SJSA1 (cell line): Measurements from ENCODE around the gene FAM107B. TPM values are rescaled to one million over a fixed set of nuclear protein-coding genes. Genes with fewer than 3 reads are reported as not detected.
A peak's percentile ranks its signal among the peaks of the same experiment; 100 is the strongest.

Experiments
- DNase-seq, 2 experiments: peaks; one replicate each; pipeline ENCODE4 v3.0.0-alpha.2; 2015 to 2020; ENCODE audit warnings: low spot score in 2 of 2, low read depth in 1 of 2
- H3K27ac ChIP-seq: fragments of 250-450 bp; sonication (Bioruptor Pico); 2 replicates; pipeline ENCODE4 v1.5.1; 2020; ENCODE audit warnings: mild to moderate bottlenecking, moderate library complexity
- H3K27me3 ChIP-seq: fragments of 250-450 bp; sonication (Bioruptor Pico); replicated peaks from 2 replicates; pipeline ENCODE4 v1.5.1; 2020; ENCODE audit warnings: mild to moderate bottlenecking, moderate library complexity
- H3K36me3 ChIP-seq: fragments of 250-450 bp; sonication (Bioruptor Pico); 2 replicates; pipeline ENCODE4 v1.5.1; 2020; ENCODE audit warnings: mild to moderate bottlenecking
- H3K4me1 ChIP-seq: fragments of 250-450 bp; sonication (Bioruptor Pico); replicated peaks from 2 replicates; pipeline ENCODE4 v1.6.1; 2021; ENCODE audit warnings: mild to moderate bottlenecking
- H3K4me3 ChIP-seq: fragments of 250-450 bp; sonication (Bioruptor Pico); 2 replicates; pipeline ENCODE4 v1.5.1; 2020; ENCODE audit warnings: mild to moderate bottlenecking
- H3K9me3 ChIP-seq: fragments of 250-450 bp; sonication (Bioruptor Pico); replicated peaks from 2 replicates; pipeline ENCODE4 v1.5.1; 2020; ENCODE audit warnings: mild to moderate bottlenecking
- total RNA-seq: library from RNA; depleted of rRNA; stranded (reverse); fragments of >200 nt; shearing (Covaris generic); gene quantifications from 2 replicates; pipeline ENCODE4 v1.2.3, GENCODE V29; 2014

Gene FAM107B
- total RNA-seq, 1 experiment from 2014 or later: 31.9 TPM

DNA sequence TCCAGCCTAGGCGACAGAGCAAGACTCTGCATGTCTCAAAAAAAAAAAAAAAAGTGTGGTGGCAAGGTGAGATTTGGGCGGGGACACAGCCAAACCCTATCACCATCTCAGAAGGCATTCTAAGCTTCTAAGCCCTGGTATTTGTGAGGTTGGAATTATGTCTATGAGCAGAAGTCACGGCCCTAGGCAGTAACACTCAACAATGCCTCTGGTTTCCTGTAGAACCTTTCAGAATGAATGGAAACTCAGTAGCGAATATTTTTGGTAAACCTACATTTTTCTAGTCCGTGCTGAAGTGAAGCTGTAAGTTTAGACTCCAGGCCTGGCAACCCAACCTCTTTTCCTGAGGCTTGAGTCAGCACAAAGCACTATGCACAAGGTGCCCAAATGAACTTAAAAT, 88.3 kb downstream of the FAM107B start:
- no peak overlapping the region for H3K27ac ChIP-seq
- DNase-seq: no peak

DNA sequence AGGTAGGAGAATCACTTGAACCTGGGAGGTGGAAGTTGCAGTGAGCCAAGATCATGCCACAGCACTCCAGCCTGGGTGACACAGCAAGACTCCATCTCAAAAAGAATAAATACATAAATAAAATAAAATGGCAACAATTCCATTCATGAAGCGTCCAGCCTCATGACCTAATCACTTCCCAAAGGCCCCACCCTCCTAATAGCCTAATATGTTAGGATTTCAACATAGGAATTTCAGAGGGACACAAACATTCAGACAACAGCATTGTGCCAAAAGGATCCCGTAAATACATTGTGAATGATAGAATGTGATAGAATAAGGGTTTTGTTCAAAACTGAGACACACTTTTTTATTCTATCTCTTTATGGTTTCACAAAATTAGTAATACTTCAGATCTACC, 90.3 kb downstream of the FAM107B start:
- Histone ChIP-seq H3K27ac (no peak overlapping the region), H3K4me3 (no peak overlapping the region), H3K4me1 (peaks cover 13% of the 10 kb centered on the region), H3K27me3 (no peaks in the 10 kb centered on the region), H3K36me3 (no peaks in the 10 kb centered on the region), H3K9me3 (no peaks in the 10 kb centered on the region)
- DNase-seq: no peak

More for the DNA sequence above, 88.3 kb downstream of the FAM107B start:
- H3K4me3 ChIP-seq: no peak overlapping the region
- peaks cover 13% of the 10 kb centered on the region for H3K4me1 ChIP-seq
- H3K27me3 ChIP-seq: no peaks in the 10 kb centered on the region
- no peaks in the 10 kb centered on the region for H3K9me3 ChIP-seq
- no peaks in the 10 kb centered on the region for H3K36me3 ChIP-seq

DNA sequence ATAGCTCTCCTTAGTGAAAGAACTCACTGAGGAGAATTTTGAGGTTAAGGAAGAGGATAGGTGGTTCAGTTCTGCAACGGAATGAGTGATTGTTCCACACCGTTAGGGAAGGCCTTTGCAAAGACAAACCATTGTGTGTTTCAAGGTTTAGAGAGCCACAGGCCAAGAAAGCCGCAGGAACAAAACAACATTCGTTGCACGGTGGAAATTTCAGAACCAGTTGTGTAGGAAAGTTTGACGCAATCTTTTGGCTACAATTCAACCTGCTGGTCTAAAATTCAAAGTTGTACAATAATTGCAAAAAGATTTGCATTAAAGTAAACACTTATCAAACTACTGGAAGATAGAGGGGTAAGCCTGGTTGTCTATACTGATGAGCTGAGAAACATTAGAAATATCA, 91.4 kb downstream of the FAM107B start:
- Histone ChIP-seq H3K36me3 (no peaks in the 10 kb centered on the region), H3K27ac (no peak overlapping the region), H3K27me3 (no peaks in the 10 kb centered on the region), H3K4me3 (no peak overlapping the region), H3K4me1 (peaks cover 7% of the 10 kb centered on the region), H3K9me3 (no peaks in the 10 kb centered on the region)
- DNase-seq: no peak

DNA sequence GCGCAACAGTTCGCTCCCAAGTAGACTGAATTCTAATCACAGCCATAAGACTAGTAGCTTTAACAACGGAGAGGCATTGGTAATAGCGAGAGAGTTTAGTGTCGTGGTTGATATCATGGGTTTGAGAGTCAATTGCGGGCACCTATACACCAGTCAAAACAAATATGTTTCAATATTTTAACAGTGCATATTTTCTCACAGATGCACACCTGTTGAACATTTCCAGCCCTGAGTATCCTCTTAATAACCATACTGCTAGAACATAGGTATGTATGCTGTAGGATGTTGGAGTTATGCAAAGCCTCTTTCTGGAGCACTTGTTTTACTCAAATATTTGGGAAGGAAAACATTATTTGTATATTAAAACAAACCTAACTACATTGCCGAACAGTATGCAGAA, 92.9 kb downstream of the FAM107B start:
- no peak overlapping the region for H3K4me3 ChIP-seq
- no peaks in the 10 kb centered on the region for H3K4me1 ChIP-seq
- DNase-seq: no peak
- no peaks in the 10 kb centered on the region for H3K9me3 ChIP-seq
- no peaks in the 10 kb centered on the region for H3K36me3 ChIP-seq
- H3K27me3 ChIP-seq: no peaks in the 10 kb centered on the region
- no peak overlapping the region for H3K27ac ChIP-seq

DNA sequence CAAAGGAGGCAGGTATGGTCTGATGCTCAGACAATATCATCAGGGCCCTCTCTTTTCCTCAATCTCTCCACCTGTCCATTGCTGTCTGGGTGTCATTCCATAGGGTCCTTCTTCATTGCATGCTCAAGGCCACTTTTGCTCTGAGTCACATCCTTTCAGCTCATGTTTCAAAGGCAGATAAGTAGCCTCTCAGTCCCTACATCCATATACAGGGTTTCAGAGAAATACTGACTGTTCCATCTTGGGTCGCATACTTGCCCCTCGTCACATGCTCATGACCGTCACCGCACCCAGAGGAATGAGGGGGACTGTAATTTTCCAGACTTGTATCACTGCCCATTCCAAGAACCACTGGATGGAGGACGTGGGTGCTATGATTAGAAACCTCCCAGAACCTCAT, 93.4 kb downstream of the FAM107B start:
- Histone ChIP-seq H3K36me3 (no peaks in the 10 kb centered on the region), H3K4me3 (no peak overlapping the region), H3K9me3 (no peaks in the 10 kb centered on the region), H3K27ac (no peak overlapping the region), H3K4me1 (no peaks in the 10 kb centered on the region), H3K27me3 (no peaks in the 10 kb centered on the region)
- no peak for DNase-seq

DNA sequence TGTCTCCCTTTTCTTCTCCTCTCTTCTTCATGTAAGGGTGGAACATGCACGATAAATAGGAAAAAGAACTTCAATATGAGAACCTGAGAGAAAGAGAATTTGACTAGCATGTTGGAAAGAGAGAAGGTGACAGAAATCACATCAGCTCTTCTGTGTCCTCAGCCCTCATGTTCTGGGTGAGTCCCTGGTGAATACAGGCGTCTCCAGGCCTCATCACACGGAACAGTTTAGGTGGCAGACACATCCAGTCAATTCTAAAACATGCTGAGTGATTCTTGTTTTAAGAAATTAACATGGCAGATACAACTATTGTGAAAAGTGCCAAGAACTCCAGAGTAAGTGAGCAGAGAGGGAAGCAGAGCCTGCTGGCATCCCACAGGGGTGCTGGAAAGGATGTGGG, 96.1 kb downstream of the FAM107B start:
- Histone ChIP-seq H3K4me1 (no peaks in the 10 kb centered on the region), H3K4me3 (no peak overlapping the region), H3K27me3 (no peaks in the 10 kb centered on the region; the same call in 1 of the 2 replicates), H3K36me3 (no peaks in the 10 kb centered on the region), H3K9me3 (no peaks in the 10 kb centered on the region), H3K27ac (no peak overlapping the region)
- DNase-seq: no peak

DNA sequence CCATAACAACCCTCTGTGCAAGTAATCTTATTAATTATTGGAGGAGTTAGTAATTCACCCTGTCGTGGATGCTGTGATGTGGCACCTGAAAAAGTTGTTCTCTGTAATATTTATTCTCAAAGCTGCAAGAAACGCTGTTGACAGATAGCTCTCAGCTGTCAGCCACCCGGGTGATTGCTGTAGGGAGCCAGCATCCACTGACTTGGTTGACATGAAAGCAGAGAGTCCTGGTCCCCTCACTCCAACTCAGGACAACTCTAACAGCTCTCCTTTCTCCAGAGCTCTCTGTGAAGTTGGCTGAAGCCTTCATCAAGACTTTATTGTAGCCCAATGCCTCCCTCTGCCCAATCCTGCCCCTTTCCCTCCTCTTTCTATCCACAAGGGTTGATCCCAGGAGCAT, 98.0 kb downstream of the FAM107B start:
- no peaks in the 10 kb centered on the region for H3K4me1 ChIP-seq
- no peak overlapping the region for H3K4me3 ChIP-seq
- H3K9me3 ChIP-seq: no peaks in the 10 kb centered on the region
- DNase-seq: no peak
- no peaks in the 10 kb centered on the region; the same call in none of the 2 replicates for H3K27me3 ChIP-seq
- H3K36me3 ChIP-seq: no peaks in the 10 kb centered on the region
- H3K27ac ChIP-seq: no peak overlapping the region

DNA sequence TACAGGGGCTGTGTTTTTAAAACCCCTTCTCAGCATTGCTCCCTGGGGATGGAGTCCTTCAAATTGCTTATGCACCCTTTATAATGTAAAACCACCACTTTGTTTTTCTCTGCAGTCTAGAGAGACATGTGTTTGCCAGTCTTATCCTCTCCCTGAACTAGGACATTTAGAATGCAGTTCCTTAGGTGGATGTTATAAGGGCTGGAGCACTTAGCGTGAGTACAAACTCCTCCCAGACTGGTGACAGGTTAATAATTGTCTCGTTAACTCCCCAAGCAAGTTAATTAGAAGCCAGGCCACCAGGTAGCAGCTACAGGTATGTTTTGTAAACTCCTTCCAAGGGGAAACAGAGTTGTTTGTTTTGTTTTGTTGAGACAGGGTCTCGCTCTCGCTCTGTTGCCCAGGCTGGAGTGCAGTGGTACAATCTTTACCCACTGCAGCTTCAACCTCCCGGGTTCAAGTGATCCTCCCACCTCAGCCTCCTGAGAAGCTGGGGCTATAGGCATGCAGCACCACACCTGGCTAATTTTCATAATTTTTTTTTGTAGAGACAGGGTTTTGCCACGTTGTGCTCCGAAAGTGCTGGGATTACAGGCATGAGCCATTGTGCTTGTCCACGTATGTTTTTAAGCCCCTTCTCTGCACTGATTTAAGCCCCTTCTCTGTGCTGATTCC, 100.2 kb downstream of the FAM107B start:
- peaks cover 13% of the 10 kb centered on the region for H3K4me1 ChIP-seq
- H3K27me3 ChIP-seq: no peaks in the 10 kb centered on the region; the same call in none of the 2 replicates
- no peak overlapping the region for H3K27ac ChIP-seq
- H3K4me3 ChIP-seq: no peak overlapping the region
- H3K36me3 ChIP-seq: no peaks in the 10 kb centered on the region
- no peak for DNase-seq
- H3K9me3 ChIP-seq: no peaks in the 10 kb centered on the region

DNA sequence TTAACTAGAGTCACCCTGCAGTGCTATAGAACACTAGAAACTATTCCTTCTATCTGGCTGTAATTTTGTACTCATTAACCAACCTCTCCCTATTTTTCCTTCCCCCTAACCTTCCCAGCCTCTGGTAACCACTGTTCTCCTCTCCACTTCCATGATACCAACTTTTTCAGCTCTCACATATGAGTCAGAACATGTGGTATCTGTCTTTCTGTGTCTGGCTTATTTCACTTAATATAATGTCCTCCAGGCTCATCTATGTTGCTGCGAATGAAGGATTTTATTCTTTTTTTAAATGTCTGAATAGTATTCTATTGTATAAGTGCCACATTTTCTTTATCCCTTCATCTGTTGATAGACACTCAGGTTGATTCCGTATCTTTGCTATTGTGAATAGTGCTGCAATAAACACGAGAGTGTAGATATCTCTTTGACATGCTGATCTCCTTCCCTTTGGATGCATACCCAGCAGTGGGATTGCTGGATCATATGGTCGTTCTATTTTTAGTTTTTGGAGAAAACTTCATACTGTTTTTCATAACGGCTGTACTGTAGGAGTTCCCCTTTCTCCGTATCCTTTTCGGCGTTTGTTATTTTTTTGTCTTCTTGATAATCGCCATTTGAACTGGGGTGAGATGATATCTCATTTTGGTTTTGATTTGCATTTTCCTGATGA, 101.4 kb downstream of the FAM107B start:
- Histone ChIP-seq H3K9me3 (no peaks in the 10 kb centered on the region), H3K4me1 (peaks cover 13% of the 10 kb centered on the region), H3K27ac (no peak overlapping the region), H3K4me3 (no peak overlapping the region), H3K36me3 (no peaks in the 10 kb centered on the region), H3K27me3 (no peaks in the 10 kb centered on the region; the same call in none of the 2 replicates)
- DNase-seq: no peak

DNA sequence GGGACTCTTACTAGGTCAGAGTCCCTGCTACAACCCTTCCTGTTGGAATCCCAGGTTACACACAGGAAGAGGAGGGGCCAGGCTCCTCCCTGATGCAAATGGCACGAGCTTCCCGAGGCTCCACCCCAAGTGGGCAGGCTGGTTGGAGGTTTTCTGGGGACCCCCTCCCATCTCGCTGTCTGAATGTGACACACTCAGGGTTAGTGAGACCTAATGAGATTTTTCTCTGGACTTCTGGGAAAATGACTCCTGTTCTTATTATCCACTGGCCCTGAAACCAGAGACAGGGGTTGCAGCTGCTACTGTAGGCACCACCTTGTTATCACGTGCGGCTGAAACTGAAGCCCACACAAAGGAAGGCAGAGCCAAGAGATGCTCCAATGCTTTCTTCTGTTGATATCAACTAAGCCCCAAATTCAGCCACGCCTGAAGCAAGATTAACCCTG, 103.3 kb downstream of the FAM107B start:
- peak in 1 of 2 experiments; percentile 46 for DNase-seq
- Histone ChIP-seq H3K27ac (peak overlapping the region; percentile 46), H3K4me3 (no peak overlapping the region), H3K27me3 (no peaks in the 10 kb centered on the region; the same call in none of the 2 replicates), H3K36me3 (no peaks in the 10 kb centered on the region), H3K9me3 (no peaks in the 10 kb centered on the region), H3K4me1 (peaks cover 13% of the 10 kb centered on the region)

DNA sequence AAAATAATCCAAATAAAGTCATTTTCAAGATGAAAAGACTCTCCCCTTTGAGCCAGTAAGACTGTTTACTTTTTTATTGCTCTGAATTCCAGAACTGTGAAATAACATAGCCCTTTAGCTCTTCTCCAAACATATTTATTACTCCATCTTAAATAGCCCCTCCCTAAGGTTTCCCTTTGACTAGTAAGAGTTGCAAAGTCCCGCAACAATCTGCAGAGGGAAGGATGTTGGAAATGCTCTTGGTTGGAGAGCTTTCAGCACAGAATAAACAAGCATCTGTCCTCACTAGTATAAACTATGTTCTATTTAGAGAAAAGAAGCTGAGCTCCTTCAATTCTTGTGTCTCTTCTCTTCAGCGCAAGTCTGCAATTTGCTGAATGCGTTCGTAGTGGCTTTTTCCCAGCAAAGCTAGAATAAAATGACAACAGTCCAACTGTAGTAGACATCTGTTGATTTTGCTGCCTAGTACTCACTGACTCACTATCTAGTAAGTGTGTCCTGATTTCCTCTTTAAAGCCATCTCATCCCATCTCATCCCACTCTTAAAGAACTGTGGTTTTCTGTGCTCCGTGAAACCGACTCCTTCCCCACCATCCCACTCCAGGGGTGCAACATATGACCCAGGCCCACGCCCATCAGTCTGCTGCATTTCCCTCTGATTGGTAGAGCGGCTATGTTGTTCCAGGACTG, 104.0 kb downstream of the FAM107B start:
- H3K4me1 ChIP-seq: peaks cover 13% of the 10 kb centered on the region
- DNase-seq: peak; percentile 48 to 78
- H3K36me3 ChIP-seq: no peaks in the 10 kb centered on the region
- peak overlapping the region; percentile 46 for H3K27ac ChIP-seq
- no peaks in the 10 kb centered on the region; the same call in none of the 2 replicates for H3K27me3 ChIP-seq
- H3K9me3 ChIP-seq: no peaks in the 10 kb centered on the region
- H3K4me3 ChIP-seq: no peak overlapping the region

DNA sequence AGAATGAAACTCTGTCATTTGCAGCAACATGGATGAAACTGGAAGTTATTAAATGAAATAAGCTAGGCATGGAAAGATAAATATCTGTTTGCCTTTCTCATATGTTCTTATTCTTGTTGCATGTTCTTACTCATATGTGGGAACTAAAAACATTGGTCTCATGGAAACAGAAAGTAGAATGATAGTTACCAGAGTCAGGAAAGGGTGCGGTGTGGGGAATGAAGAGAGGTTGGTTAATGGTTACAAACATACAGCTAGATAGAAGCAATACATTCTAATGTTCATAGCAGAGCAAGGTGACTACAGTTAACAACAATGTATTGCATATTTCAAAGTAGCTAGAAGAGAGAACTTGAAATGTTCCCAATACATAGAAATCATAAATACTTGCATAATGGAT, 105.1 kb downstream of the FAM107B start:
- Histone ChIP-seq H3K27me3 (no peaks in the 10 kb centered on the region; the same call in none of the 2 replicates), H3K27ac (no peak overlapping the region), H3K4me1 (peaks cover 13% of the 10 kb centered on the region), H3K36me3 (no peaks in the 10 kb centered on the region), H3K4me3 (no peak overlapping the region), H3K9me3 (no peaks in the 10 kb centered on the region)
- no peak for DNase-seq

DNA sequence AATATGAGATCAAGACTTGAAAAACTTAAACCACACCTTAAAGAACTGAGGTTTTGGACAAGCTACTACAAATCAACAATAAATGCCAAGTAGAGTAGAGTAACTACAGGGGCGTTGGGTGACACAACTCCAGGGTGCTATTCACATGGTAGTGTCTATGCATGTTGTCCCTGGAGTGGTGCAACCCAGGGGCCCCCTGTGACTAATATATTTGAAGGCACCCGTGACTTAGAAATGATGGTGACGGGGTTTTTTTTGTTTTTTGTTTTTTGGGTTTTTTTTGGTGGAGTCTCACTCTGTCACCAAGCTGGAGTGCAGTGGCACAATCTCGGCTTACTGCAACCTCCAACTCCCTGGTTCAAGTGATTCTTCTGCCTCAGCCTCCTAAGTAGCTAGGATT, 106.9 kb downstream of the FAM107B start:
- no peaks in the 10 kb centered on the region for H3K27me3 ChIP-seq
- peaks cover 13% of the 10 kb centered on the region for H3K4me1 ChIP-seq
- H3K9me3 ChIP-seq: no peaks in the 10 kb centered on the region
- no peak overlapping the region for H3K4me3 ChIP-seq
- no peak for DNase-seq
- no peaks in the 10 kb centered on the region for H3K36me3 ChIP-seq
- H3K27ac ChIP-seq: no peak overlapping the region

DNA sequence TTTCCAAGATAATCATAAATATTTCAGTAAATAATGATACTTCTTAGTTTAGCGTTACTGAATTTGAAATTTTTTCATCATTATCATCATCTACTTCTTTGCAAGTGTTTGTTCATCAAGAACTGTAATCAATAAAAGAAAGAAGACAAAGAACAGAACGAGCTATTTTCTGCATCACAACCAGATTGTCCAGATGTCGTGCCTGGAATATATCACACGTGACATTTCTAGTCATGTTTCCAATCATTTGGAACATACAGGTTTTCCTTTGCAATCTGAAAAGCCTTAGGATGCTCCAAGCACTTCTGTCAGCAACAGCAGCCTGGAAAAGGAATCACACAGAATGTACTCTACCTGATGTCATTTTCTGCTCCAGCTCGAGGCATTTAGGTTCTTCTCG, 107.4 kb downstream of the FAM107B start:
- Histone ChIP-seq H3K27ac (no peak overlapping the region), H3K36me3 (no peaks in the 10 kb centered on the region), H3K27me3 (no peaks in the 10 kb centered on the region), H3K9me3 (no peaks in the 10 kb centered on the region), H3K4me3 (no peak overlapping the region), H3K4me1 (peaks cover 13% of the 10 kb centered on the region)
- DNase-seq: no peak
